H9 (cell line): Measurements from ENCODE around the gene KCNK5. TPM values are rescaled to one million over a fixed set of nuclear protein-coding genes. Genes with fewer than 3 reads are reported as not detected.

Experiments used
- DNase-seq: peaks from one replicate; pipeline ENCODE4 v3.0.0-alpha.2; 2017
- H2AFZ ChIP-seq: one replicate; pipeline ENCODE4 v1.6.1; 2013; ENCODE audit warnings: mild to moderate bottlenecking, low read length, control low read depth, moderate library complexity
- H2AK5ac ChIP-seq: 2 replicates; pipeline ENCODE4 v1.6.1; 2013; ENCODE audit warnings: low read length, control low read depth, mixed read lengths; ENCODE audit not compliant: insufficient read length
- H2BK120ac ChIP-seq: one replicate; pipeline ENCODE4 v1.6.1; 2013; ENCODE audit warnings: low read depth, mild to moderate bottlenecking, low read length, control low read depth, inconsistent platforms; ENCODE audit not compliant: poor library complexity, severe bottlenecking
- H2BK12ac ChIP-seq: 2 replicates; pipeline ENCODE4 v1.6.1; 2013; ENCODE audit warnings: low read length, control low read depth, mixed read lengths, low read depth; ENCODE audit not compliant: insufficient read length
- H2BK15ac ChIP-seq: 2 replicates; pipeline ENCODE4 v1.6.1; 2013; ENCODE audit warnings: low read depth, low read length, control low read depth
- H2BK20ac ChIP-seq: one replicate; pipeline ENCODE4 v1.6.1; 2013; ENCODE audit warnings: low read depth, mild to moderate bottlenecking, low read length, control low read depth, inconsistent platforms; ENCODE audit not compliant: poor library complexity, severe bottlenecking
- H2BK5ac ChIP-seq: 2 replicates; pipeline ENCODE4 v1.6.1; 2013; ENCODE audit warnings: low read length, control low read depth, mixed read lengths; ENCODE audit not compliant: insufficient read length
- H3K14ac ChIP-seq: 2 replicates; pipeline ENCODE4 v1.6.1; 2013; ENCODE audit warnings: low read length, control low read depth; ENCODE audit not compliant: insufficient read depth
- H3K18ac ChIP-seq: 2 replicates; pipeline ENCODE4 v1.6.1; 2013; ENCODE audit warnings: low read depth, mild to moderate bottlenecking, mixed read lengths, low read length, control low read depth; ENCODE audit not compliant: insufficient read length
- H3K23ac ChIP-seq: 2 replicates; pipeline ENCODE4 v1.6.1; 2013; ENCODE audit warnings: low read length, control low read depth, mixed read lengths, low read depth; ENCODE audit not compliant: insufficient read length
- H3K23me2 ChIP-seq: 2 replicates; pipeline ENCODE4 v1.6.1; 2013; ENCODE audit warnings: low read depth, mild to moderate bottlenecking, mixed read lengths, low read length, control low read depth; ENCODE audit not compliant: insufficient read length, poor library complexity, severe bottlenecking
- H3K27ac ChIP-seq: 2 replicates; pipeline ENCODE4 v1.5.1; 2013; ENCODE audit warnings: low read length, control low read depth, mixed read lengths, low read depth; ENCODE audit not compliant: insufficient read length
- H3K27me3 ChIP-seq: 2 replicates; pipeline ENCODE4 v1.6.1; 2013; ENCODE audit warnings: low read length, control low read depth, inconsistent platforms; ENCODE audit not compliant: insufficient read depth
- H3K4ac ChIP-seq: 2 replicates; pipeline ENCODE4 v1.6.1; 2013; ENCODE audit warnings: low read depth, mild to moderate bottlenecking, control low read depth, inconsistent platforms, low read length, moderate library complexity
- H3K4me1 ChIP-seq: 2 replicates; pipeline ENCODE4 v1.6.1; 2013; ENCODE audit warnings: low read length, control low read depth, inconsistent platforms; ENCODE audit not compliant: insufficient read depth
- H3K4me2 ChIP-seq: 2 replicates; pipeline ENCODE4 v1.6.1; 2013; ENCODE audit warnings: low read length, control low read depth, mixed read lengths; ENCODE audit not compliant: insufficient read length, insufficient read depth
- H3K56ac ChIP-seq: 2 replicates; pipeline ENCODE4 v1.6.1; 2013; ENCODE audit warnings: low read depth, mild to moderate bottlenecking, mixed read lengths, low read length, control low read depth; ENCODE audit not compliant: insufficient read length
- H3K79me1 ChIP-seq: 2 replicates; pipeline ENCODE4 v1.6.1; 2013; ENCODE audit warnings: low read depth, mild to moderate bottlenecking, moderate library complexity, low read length, control low read depth, inconsistent platforms; ENCODE audit not compliant: insufficient read depth, poor library complexity, severe bottlenecking
- H3K79me2 ChIP-seq: 2 replicates; pipeline ENCODE4 v1.6.1; 2013; ENCODE audit warnings: low read length, control low read depth, inconsistent platforms; ENCODE audit not compliant: insufficient read depth
- H3K9ac ChIP-seq: 2 replicates; pipeline ENCODE4 v1.6.1; 2013; ENCODE audit warnings: low read length, control low read depth, mixed read lengths; ENCODE audit not compliant: insufficient read length; ENCODE audit errors: extremely low read depth
- H3K9me3 ChIP-seq: one replicate; pipeline ENCODE4 v1.6.1; 2013; ENCODE audit warnings: low read depth, low read length, inconsistent platforms; ENCODE audit not compliant: control insufficient read depth
- H3T11ph ChIP-seq: one replicate; pipeline ENCODE4 v1.6.1; 2013; ENCODE audit warnings: mild to moderate bottlenecking, low read length, control low read depth, inconsistent platforms
- H4K20me1 ChIP-seq: one replicate; pipeline ENCODE4 v1.6.1; 2013; ENCODE audit not compliant: control insufficient read depth, insufficient read length, insufficient read depth
- H4K5ac ChIP-seq: 2 replicates; pipeline ENCODE4 v1.6.1; 2013; ENCODE audit warnings: low read depth, mild to moderate bottlenecking, mixed read lengths, low read length, control low read depth; ENCODE audit not compliant: insufficient read length
- H4K8ac ChIP-seq: replicated peaks from 2 replicates; pipeline ENCODE4 v1.6.1; 2013; ENCODE audit warnings: low read length, control low read depth, mixed read lengths, low read depth; ENCODE audit not compliant: insufficient read length
- H4K91ac ChIP-seq: 2 replicates; pipeline ENCODE4 v1.6.1; 2013; ENCODE audit warnings: low read depth, mild to moderate bottlenecking, moderate library complexity, mixed read lengths, low read length, control low read depth; ENCODE audit not compliant: insufficient read length
- H3K27ac Mint-ChIP-seq, 3 experiments: 2 replicates in 2 of 3; 3 replicates in 1 of 3; pipeline ENCODE4 v1.8.0; 2020 to 2021; ENCODE audit warnings: mixed read lengths in 3 of 3, mild to moderate bottlenecking in 1 of 3, moderate library complexity in 1 of 3
- H3K27me3 Mint-ChIP-seq: 2 replicates; pipeline ENCODE4 v1.8.0; 2021; ENCODE audit warnings: low read depth, mild to moderate bottlenecking, moderate library complexity, mixed read lengths
- H3K36me3 Mint-ChIP-seq, 3 experiments: 2 replicates in 2 of 3; 3 replicates in 1 of 3; pipeline ENCODE4 v1.8.0; 2020 to 2021; ENCODE audit warnings: low read depth in 3 of 3, mixed read lengths in 3 of 3; ENCODE audit not compliant: insufficient read depth in 1 of 3
- H3K4me1 Mint-ChIP-seq, 2 experiments: 2 replicates each; pipeline ENCODE4 v1.8.0; 2020; ENCODE audit warnings: mixed read lengths in 2 of 2
- H3K4me3 Mint-ChIP-seq, 2 experiments: 2 replicates in 1 of 2; 3 replicates in 1 of 2; pipeline ENCODE4 v1.8.0; 2020 to 2021; ENCODE audit warnings: mild to moderate bottlenecking in 2 of 2, mixed read lengths in 2 of 2, moderate library complexity in 1 of 2
- H3K9me3 Mint-ChIP-seq, 2 experiments: 2 replicates in 1 of 2; 3 replicates in 1 of 2; pipeline ENCODE4 v1.8.0; 2020; ENCODE audit warnings: mild to moderate bottlenecking in 2 of 2, mixed read lengths in 2 of 2, moderate library complexity in 1 of 2
- WGBS: extraction: QIAGEN DNeasy Blood & Tissue Kit; methylation state at CpG from one replicate; pipeline ENCODE4 v1.1.7; 2013; ENCODE audit warnings: missing lambda C conversion rate, low lambda C conversion rate, mixed read lengths; ENCODE audit not compliant: insufficient read length; ENCODE audit errors: extremely low coverage; 5-methylcytosine and 5-hydroxymethylcytosine counted together
- total RNA-seq: library from RNA; stranded (reverse); gene quantifications from 2 replicates; pipeline ENCODE4 v1.2.1, GENCODE V29; 2021
- TF ChIP-seq, protein P1 (sequence below): fragments of 200-600 bp; sonication (generic); conservative IDR thresholded peaks from 3 replicates; pipeline ENCODE4 v1.8.0; 2021; ENCODE audit warnings: antibody characterized with exemption, mild to moderate bottlenecking

Gene KCNK5
- total RNA-seq, 1 experiment from 2014 or later, result 30.0 TPM

DNA sequence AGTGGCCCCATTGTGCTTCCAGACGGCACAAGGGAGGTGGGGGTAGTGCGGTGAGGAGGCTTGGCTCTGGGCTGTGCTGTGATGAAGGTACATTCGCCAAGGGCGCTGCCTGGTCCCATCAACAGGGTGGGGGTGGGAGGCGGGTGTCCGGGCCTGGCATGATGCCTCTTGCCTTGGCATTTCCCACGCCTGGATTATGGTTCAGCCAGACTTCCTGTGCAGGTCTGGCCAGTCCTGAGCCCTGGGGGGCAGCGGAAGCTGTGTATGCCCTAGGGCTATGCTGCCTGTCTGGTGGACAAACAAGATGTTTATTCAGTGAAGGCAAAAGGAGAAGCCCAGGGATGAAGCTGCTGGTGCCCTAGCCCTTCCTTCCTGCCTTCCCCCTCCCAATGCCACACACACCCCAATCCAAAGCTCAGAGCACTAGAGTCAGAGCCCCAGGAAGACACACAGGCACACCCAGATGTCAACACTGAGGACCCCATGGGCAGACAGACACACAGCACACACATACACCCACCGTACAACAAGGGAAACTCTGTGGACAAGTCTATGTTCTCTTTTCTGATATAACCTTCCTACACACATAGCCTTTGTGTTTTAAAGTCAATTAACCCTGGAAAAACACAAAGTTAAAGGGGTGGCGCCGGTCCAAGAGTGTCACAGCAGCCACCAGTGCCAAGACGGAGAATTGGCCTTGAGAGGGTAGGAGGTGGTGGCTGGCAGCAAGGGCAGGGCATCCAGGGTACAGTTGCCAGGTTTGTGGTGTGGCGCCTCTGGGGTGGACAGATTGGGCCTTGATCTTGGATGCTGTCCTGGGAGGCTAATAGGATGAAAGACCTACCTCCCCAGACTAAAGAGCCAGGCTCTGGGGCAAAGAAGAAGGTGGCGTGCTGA lies 59.6 kb downstream of the KCNK5 start:
- Histone ChIP-seq H3K4me2 (no peak overlapping the region), H3K9ac (no peak overlapping the region), H3K27ac (no peak overlapping the region), H4K8ac (no peak overlapping the region), H3K79me2 (no peaks in the 10 kb centered on the region), H3K23me2 (no peaks in the 10 kb centered on the region), H3K79me1 (no peaks in the 10 kb centered on the region), H3K23ac (no peak overlapping the region), H2AFZ (no peak overlapping the region), H3K18ac (no peak overlapping the region), H2AK5ac (no peak overlapping the region), H3K27me3 (no peaks in the 10 kb centered on the region; the same call in 1 of the 2 replicates), H2BK120ac (no peak overlapping the region), H3K14ac (no peak overlapping the region), H3K4ac (no peak overlapping the region), H3K9me3 (peaks cover 11% of the 10 kb centered on the region), H4K91ac (no peak overlapping the region), H4K5ac (no peak overlapping the region), H4K20me1 (no peaks in the 10 kb centered on the region), H2BK20ac (no peak overlapping the region), H2BK12ac (no peak overlapping the region), H3T11ph (no peak overlapping the region), H3K4me1 (no peaks in the 10 kb centered on the region), H2BK15ac (no peak overlapping the region), H3K56ac (no peak overlapping the region), H2BK5ac (no peak overlapping the region)
- Mint-ChIP-seq H3K36me3 (peaks cover 5 to 12% (median 7%) of the 10 kb centered on the region in 3 experiments; a peak in 5 of 7 replicates), H3K27me3 (peaks cover 6% of the 10 kb centered on the region), H3K9me3 (peaks cover 5 to 8% of the 10 kb centered on the region in 2 experiments; a peak in 3 of 5 replicates), H3K27ac (peak overlapping the region in 1 of 3 experiments; percentile 85; a peak in 2 of 7 replicates), H3K4me3 (no peak overlapping the region), H3K4me1 (peaks cover 5% of the 10 kb centered on the region in 2 experiments; a peak in 2 of 4 replicates)
- no peak for DNase-seq
- no CpG with 5 or more reads among the region's 14 CpGs for WGBS
- TF ChIP-seq, protein P1, sequence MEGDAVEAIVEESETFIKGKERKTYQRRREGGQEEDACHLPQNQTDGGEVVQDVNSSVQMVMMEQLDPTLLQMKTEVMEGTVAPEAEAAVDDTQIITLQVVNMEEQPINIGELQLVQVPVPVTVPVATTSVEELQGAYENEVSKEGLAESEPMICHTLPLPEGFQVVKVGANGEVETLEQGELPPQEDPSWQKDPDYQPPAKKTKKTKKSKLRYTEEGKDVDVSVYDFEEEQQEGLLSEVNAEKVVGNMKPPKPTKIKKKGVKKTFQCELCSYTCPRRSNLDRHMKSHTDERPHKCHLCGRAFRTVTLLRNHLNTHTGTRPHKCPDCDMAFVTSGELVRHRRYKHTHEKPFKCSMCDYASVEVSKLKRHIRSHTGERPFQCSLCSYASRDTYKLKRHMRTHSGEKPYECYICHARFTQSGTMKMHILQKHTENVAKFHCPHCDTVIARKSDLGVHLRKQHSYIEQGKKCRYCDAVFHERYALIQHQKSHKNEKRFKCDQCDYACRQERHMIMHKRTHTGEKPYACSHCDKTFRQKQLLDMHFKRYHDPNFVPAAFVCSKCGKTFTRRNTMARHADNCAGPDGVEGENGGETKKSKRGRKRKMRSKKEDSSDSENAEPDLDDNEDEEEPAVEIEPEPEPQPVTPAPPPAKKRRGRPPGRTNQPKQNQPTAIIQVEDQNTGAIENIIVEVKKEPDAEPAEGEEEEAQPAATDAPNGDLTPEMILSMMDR, result no peak
